GM18498 (cell line): ENCODE data around the gene TMEM97.

ENCODE experiments used
- ATAC-seq: cut with Tn5 transposase; IDR thresholded peaks from one replicate; pipeline ENCODE4 v1.9.1; 2021; ENCODE audit warnings: mild to moderate bottlenecking, moderate library complexity; ENCODE audit not compliant: unreplicated experiment

TMEM97 gene

DNA sequence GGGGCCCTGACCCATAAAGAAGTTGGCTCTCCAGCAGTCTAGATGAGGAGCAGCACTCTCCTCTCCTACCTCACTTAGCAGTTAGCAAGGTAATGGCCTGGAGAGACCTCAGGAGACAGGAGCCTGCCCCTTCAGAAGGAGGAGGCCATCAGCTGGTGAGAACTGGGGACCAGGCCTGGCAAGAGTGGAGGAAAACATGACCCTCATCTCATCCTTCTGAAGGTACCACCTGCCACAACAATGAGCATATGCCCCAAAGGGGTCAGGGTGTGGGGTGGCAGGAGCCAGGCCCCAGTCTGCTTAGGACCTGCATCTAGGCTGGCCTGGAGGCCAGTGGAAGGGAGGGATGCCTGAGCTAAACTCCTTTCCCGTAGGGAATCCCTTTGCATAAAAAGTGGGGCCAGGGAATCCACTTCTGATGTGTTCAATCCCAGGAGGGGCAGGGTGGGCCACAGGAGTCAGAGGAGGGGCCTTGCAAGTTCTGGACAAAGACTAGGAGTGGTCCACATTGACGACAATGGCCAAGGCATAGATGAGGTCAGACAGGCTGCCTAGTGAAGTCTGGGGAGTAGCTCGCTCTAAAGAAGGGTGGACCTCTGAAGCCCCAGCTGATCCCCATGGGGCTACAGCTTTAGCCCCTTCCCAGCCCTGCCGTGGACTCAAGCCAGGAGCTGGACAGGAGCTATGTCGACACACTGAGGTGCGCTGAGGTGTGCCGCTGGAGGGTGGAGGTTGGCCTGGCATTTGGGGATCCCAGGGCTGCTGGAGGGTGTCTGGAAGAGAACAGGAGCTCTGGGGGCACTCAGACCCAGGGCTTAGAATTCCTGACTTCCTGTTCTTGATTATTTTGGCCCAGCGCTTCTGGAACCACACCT, 45.0 kb downstream of the TMEM97 start:
- no peak for ATAC-seq

DNA sequence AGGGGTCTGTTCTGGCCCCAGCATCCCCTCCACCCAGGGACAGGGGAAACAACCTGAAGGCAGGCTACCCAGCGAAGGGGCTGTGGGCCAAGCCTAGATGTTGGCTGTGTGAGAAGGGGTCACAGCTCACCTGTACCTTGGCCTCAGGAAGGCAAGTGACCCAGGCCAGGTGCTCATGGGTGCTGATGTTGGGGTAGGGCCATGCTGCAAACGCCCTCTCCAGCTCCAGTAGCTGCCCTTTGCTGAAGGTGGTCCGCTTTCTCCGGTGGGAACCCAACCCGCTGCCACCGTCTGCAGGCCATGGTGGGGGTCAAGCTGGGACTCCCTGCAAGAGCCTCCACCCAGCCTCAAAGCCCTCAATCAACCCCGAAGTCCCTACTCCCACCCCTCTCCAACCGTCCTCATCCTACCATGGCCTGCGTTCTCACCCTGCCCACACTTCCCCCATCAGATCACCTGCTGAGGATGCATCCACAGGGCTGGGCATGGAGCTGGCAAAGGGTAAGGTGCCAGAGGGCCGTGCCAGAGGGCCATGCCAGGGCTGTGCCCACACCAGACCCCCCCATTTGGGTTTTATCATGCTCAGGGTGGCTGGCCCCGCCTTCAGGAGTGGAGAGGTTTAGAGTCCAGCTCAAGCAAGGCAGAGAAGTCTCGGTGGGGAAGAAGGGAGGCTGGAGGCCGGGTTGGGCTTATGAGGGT, 45.8 kb downstream of the TMEM97 start, which contains the start of gene SEBOX:
Gene SEBOX (minus strand): TSS at position 535 of the 699 bp plus-strand sequence. CDS start 48 bp downstream, at position 487.
- no peak for ATAC-seq

DNA sequence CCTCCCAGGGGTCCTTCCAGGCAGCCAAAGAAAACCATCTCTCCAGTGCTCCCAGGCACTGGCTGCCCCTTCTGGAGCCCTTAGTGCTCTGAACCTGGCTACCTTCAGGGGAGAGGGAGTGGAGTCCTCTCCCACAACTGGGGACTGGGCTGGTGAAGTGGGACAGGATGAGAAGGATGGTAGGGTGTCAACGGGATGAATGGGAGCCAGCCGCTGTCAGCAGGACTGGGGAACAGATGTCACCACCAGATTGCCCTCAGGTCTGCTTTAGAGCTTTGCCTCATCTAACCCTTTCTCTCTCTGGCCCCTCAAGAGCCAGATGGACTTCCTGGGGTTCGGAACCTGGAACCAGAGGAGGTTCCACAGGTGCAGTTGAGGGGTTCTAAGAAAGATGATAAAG, 46.5 kb downstream of the TMEM97 start:
- no peak for ATAC-seq

DNA sequence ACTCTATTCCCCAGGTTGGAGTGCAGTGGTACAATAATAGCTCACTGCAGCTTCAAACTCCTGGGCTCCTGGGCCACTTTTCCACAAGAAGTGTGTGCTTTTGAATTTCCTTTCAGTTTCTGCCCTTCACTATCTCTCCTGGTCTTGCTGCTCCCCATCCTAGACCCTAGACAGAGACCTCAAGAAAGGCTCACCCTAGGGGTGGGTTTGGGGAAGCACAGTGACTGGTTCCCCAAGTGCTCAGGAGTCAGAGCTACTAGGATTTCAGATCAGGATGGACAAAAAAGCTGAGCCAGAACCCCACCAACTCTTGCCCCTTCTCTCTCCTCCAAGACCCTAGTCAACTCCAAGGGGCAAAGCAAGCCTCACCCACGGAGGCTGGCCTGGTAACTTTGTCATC, 47.6 kb downstream of the TMEM97 start:
- no peak for ATAC-seq

DNA sequence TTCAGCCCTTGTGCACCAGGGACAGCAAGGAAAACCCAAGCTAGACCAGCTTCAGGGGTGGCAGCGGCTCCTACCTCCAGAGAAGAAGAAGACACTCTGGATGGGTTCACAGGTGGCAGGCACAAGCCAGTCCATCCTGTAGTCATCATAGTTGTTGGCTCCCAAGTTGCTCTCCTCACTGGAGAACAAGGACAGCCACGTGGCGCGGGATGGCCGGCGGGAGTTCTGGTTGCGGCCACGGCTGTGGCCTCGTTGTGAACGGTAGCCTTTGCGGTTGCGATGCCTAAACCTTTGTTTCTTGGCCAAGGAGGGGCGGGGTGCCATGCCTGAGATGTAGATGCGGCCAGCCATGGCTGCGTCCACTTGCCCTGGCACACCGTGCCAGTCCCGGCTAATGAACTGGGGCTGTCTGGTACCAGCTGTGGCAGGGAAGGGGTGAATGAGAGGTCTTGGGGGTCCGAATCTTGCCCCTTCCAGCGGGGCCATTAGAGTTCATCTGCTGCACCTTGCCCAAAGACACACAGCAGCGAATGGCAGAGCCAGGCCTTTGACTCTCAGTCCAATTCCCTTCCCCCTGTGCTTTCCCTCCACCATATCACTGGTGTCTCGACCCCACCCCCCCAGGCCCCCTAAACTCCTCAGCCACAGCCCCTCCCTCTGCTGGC, 48.8 kb downstream of the TMEM97 start:
- ATAC-seq, result no peak

DNA sequence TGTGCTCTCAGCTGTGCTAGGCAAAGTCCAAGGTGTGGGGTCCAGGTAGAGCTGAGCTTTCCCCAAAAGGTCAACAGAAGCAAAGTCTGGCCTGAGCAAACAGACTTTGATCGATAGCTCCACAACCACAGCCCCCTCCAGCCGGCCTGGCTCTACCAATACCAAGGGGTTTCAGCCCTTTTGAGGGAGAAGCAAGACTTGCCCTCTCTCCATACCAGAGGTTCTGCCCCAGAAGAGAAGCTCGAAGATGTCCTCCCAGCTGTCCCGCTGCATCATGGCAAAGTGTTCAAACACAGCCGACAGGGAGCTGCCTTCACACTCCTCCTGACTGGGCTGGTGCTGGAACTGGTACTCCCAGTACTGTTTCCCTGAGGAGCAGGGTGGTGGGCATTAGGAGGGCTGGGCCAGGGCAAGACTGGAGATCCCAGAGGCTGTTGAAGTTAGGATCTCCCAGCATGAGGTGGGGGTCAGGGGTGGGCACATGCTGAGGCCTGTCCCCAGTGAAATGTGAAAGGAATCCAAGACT, 49.4 kb downstream of the TMEM97 start:
- ATAC-seq, result no peak

DNA sequence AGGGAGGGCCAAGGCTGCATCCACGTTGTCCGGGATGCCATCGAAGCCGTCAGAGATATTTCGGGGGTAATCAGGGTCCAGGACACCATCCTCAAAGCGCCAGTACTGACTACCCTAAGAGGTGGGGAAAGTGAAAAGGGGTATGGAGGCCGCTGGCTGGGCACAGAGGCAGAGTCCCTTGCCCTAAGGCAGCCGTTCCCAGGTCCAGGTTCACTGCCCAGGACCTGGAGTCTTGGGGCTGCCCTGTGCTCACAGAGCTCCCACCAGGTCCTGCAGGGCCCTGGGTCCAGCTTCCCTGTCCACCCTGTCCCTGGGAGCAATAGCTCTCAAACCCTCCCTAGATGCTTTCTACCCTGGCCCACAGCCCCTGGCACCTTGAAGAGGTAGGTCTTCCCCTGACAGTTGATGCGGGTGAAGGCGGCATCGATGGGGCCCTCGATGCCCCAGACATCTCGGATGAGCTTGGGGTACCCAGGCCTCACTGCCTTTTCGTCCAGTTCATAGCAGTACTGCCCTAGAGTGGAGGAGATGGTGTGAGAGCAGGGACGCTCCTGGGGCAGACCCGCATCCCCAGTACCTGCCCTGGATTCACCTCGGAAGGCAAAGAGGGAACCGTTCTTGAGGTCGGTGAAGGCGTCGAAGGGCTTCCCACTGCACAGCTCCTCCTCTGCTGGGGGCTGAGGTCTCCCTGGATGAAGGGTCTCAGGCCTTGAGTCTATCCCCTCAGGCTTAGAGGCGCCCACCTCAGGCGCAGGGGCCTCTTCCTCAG, 50.1 kb downstream of the TMEM97 start:
- no peak for ATAC-seq

DNA sequence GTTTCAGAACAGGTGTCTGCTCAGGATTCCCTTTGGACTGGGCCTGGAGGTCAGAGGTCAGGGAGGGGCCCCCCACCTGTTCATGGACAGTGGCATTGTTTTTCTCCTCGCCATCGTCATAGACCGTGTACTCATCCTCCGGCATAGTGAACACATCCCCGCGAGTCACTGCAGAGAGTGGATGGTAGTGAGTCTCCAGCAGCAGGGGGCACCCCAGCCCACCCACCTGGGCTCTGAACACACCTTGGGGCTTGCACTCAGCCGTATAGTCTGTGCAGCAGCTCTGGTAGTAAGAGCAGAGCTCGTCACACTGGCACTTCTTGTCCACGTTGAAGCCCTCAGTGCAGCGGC, 50.7 kb downstream of the TMEM97 start:
- no peak for ATAC-seq

DNA sequence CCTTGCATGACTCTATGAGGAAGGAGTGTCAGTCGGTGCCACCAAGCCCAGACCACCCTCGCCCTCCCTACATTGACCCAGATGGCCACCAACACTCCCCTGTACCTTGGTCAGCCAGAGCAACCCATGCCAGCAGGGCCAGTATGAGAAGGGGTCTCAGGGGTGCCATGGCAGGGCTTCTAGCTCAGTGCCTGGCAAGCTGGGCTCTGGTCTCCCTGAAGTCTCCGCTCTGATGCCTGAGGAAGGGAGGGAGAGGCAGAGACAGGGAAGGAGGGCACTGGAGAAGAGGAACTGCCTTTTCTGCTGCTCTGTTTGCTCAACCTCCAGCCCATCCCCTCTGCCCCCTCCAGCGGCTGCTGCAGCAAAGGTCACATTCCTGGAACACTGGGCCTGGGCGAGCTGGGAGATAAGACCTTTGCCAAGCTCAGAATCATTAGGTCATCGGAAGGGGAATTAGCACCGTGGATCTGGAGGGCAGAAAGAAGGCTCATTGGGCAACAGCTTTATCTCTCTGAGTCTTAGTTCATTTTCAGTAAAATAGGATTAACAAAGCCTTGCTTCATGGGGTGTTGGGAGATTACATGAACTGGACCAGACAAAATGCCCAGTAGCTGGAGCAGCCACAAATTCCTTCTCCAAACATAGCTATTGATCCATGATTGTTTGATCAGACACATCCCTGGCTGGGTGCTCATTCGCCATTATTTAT, 51.2 kb downstream of the TMEM97 start, which contains the start of gene VTN:
Gene VTN (minus strand): TSS at position 273 of the 709 bp plus-strand sequence. CDS start 104 bp downstream, at position 169.
- ATAC-seq, result no peak

DNA sequence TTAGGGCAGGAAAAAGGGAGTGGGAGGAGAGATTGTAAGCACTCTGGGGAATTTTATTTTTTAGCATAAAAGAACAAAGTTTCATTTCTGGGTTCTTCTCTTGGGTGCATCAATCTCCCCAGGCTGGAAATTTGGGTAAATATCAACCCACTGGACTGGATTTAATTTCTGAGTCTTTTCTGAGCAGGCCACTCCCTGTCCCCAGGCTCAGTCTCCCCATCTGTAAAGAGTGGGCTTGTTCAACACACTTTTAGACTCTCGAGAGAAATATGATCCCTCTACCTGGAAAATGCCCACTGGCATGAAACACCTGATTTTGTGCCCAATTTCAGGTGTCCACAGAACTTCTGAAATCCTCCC, 51.7 kb downstream of the TMEM97 start:
- no peak for ATAC-seq

DNA sequence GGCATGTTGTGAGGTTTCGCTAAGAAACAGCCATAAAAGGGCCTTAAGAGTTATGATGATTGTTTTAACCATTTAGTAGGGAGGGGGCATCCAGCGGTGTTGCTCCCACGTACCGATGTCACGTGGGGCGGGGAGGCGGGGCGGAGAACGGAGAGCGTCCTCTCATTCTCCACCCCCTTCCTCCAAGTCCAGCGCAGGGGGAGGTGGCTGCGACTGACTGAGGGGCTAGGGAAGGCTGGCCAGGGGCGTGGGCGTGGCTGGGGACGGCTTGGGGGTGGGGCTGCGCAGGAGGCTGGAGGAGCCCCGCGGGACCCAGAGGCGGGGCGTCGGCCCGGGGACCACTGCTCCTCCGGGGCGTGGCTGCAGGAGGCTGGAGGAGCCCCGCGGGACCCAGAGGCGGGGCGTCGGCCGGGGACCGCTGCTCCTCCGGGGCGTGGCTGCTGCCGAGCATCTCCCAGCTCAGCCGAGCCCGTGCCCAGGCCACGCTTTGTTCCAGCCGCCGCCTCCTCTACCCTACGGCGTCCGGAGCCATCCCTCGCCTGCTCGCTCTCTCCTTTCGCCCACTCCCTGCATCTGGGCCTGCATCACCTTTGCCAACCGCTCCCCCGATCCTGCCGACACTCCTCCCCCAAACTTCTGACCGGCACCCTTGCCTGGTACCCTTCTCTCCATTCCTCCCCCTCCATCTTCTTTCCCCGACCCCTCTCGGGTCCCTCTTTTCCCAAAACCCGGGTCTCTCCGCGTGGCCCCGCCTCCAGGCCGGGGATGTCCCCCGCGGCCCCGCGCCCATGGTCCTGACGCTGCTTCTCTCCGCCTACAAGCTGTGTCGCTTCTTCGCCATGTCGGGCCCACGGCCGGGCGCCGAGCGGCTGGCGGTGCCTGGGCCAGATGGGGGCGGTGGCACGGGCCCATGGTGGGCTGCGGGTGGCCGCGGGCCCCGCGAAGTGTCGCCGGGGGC, 52.5 kb downstream of the TMEM97 start, which contains the start of gene SARM1:
Gene SARM1 (plus strand): TSS at position 450 of the 958 bp plus-strand sequence. CDS start 339 bp downstream, at position 789.
- peak; percentile 82 for ATAC-seq

DNA sequence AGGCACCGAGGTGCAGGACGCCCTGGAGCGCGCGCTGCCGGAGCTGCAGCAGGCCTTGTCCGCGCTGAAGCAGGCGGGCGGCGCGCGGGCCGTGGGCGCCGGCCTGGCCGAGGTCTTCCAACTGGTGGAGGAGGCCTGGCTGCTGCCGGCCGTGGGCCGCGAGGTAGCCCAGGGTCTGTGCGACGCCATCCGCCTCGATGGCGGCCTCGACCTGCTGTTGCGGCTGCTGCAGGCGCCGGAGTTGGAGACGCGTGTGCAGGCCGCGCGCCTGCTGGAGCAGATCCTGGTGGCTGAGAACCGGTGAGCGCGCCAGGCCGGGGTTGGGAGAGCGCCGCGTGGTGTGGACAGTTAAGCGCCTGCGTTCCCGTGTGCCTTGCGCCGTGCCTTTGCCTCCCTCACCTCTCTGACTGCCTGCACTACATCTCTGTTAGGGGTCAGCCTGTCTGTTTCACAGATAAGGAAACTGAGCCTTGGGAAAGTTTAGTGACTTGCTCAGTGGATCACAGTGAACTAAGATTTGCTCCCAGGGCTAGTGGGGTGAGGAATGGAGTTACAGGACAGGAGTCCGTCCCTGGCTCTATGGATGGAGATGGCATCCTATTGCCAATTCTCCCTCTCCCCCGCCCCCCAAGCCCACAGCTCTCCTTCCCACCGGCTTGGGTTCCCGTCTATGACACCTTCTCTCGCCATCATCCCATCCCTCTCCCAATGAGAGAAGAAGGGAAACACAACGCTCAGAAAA, 53.4 kb downstream of the TMEM97 start:
- peak; percentile 25 for ATAC-seq

DNA sequence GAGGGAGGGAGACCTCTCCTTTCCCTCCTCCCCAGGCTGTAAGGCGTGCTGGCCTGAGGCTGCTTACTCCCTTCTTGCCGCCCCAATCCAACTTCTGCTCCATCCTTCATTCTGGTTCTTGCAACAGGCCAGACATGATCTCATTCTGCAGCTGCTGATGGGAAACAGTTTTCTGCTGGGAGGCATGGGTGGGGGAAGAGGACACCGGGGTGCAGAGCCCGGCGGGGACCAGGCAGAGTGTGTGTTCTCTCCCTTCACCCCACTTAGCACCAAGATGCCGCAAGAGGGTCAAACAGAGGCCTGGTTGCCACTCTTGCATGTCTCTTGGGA, 53.9 kb downstream of the TMEM97 start:
- ATAC-seq, result no peak
